Mucosa of gallbladder (tissue), 1 donor: Measurements from ENCODE around the gene SP140. TPM values are rescaled to one million over a fixed set of nuclear protein-coding genes. Genes with fewer than 3 reads are reported as not detected.
"Not testable (repeated sequence)": the region's sequence is repeated elsewhere in the genome, so short reads cannot be mapped to it uniquely, and the experiment has no call there.

Experiments used
- DNase-seq: peaks from one replicate; pipeline ENCODE4 v3.0.0-alpha.2; 2020; ENCODE audit warnings: low spot score
- total RNA-seq: library from RNA; stranded (reverse); gene quantifications from one replicate; pipeline ENCODE4 v1.2.1, GENCODE V29; 2021
- donor health status: DM: no; HTN: no; CAD: no.

SP140 gene
- total RNA-seq: 4.2 TPM

- DNase-seq: peak; percentile 44
Observed at GRCh38 chr2:230225486-230225885, at the start of gene SP140. Gene SP140 (plus strand): TSS chr2:230225736. CDS start chr2:230225845, 109 bp downstream.

- no peak for DNase-seq
Observed at GRCh38 chr2:230176996-230177395, 48.5 kb upstream of the SP140 start.

GRCh38 chr2:230178546-230179485, 46.7 kb upstream of the SP140 start:
- DNase-seq: no peak

GRCh38 chr2:230179907-230180306, 45.6 kb upstream of the SP140 start:
- DNase-seq: no peak

- DNase-seq: no peak
Observed at GRCh38 chr2:230181195-230181594, 44.3 kb upstream of the SP140 start.

- DNase-seq: no peak
Observed at GRCh38 chr2:230184727-230185578, 40.6 kb upstream of the SP140 start.

- no peak for DNase-seq
Observed at GRCh38 chr2:230202430-230203109, 23.0 kb upstream of the SP140 start.

GRCh38 chr2:230203110-230203676, 22.3 kb upstream of the SP140 start:
- DNase-seq: no peak

GRCh38 chr2:230205034-230205433, 20.5 kb upstream of the SP140 start:
- DNase-seq: no peak

GRCh38 chr2:230205721-230206120, 19.8 kb upstream of the SP140 start:
- DNase-seq: no peak

GRCh38 chr2:230208576-230208975, 17.0 kb upstream of the SP140 start:
- DNase-seq: no peak

GRCh38 chr2:230209422-230210051, 16.0 kb upstream of the SP140 start:
- DNase-seq: no peak

- DNase-seq: no peak
Observed at GRCh38 chr2:230216489-230216888, 9.0 kb upstream of the SP140 start.

- no peak for DNase-seq
Observed at GRCh38 chr2:230217424-230217823, 8.1 kb upstream of the SP140 start.

GRCh38 chr2:230218421-230218820, 7.1 kb upstream of the SP140 start:
- DNase-seq: no peak

GRCh38 chr2:230219419-230220331, 5.9 kb upstream of the SP140 start, which contains the start of gene SP110:
Gene SP110 (minus strand): TSS chr2:230219984. CDS start chr2:230216927, 3,057 bp downstream.
- peak; percentile 84 for DNase-seq

GRCh38 chr2:230220347-230220969, 5.1 kb upstream of the SP140 start:
- no peak for DNase-seq

GRCh38 chr2:230221493-230221892, 4.0 kb upstream of the SP140 start:
- no peak for DNase-seq

- DNase-seq: not testable (repeated sequence)
Observed at GRCh38 chr2:230222829-230223228, 2.7 kb upstream of the SP140 start.
